Measurements from ENCODE around the gene CCDC184. TPM values are rescaled to one million over a fixed set of nuclear protein-coding genes. Genes with fewer than 3 reads are reported as not detected.

CCDC184 gene
- total RNA-seq, 1 experiment from 2014 or later: 0.74 TPM

DNA sequence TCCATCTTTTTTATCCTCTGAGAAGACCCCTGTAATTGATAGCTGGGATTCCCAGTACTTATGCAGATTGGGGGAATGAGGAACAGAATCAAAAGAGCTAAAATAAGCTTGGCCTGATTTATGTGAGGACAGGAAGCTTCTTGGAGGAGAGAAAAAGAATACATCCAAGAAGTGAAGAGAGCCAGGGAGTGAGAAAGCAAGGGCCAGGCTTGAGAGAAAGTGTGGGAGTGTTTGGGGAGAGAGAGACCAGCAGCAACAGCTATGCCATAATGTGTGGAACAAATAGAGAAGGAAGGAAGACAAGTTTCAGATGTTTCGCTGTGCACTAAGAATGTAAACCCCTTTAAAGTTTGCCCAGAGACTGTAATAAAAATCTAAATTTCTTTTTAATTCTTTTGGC is 4.0 kb upstream of the CCDC184 start:
- ChIA-PET POLR2A (no interaction called here), CTCF (no interaction called here)
- Histone ChIP-seq H3K27ac (ENCODE audit: low read length) (no peak overlapping the region), H3K27me3 (ENCODE audit: control insufficient read depth, insufficient read depth, low read length) (peaks cover 35% of the 10 kb centered on the region), H3K4me1 (ENCODE audit: control insufficient read depth, insufficient read depth, low read length) (peaks cover 5% of the 10 kb centered on the region; the same call in 1 of the 2 replicates), H3K4me3 (ENCODE audit: low read depth in 2 of 2, low read length in 2 of 2) (no peak overlapping the region), H3K36me3 (ENCODE audit: control insufficient read depth, insufficient read depth, low read length) (no peaks in the 10 kb centered on the region), H3K9me3 (ENCODE audit: control insufficient read depth, insufficient read depth, low read depth, low read length) (no peaks in the 10 kb centered on the region)
- ATAC-seq: no peak
- TF ChIP-seq TCF7L2 (IDR thresholded peaks at IDR 0.05; ENCODE audit: low read depth, low read length) (no peak), POLR2AphosphoS5 (IDR thresholded peaks at IDR 0.05; ENCODE audit: low read depth, low read length) (no peak), SIN3A (IDR thresholded peaks at IDR 0.05; ENCODE audit: borderline replicate concordance, insufficient read depth, low read depth, low read length) (no peak), REST (IDR thresholded peaks at IDR 0.05; ENCODE audit: insufficient read depth in 1 of 2, low read depth in 2 of 2, low read length in 1 of 2) (no peak)
- TF ChIP-seq, protein P1, sequence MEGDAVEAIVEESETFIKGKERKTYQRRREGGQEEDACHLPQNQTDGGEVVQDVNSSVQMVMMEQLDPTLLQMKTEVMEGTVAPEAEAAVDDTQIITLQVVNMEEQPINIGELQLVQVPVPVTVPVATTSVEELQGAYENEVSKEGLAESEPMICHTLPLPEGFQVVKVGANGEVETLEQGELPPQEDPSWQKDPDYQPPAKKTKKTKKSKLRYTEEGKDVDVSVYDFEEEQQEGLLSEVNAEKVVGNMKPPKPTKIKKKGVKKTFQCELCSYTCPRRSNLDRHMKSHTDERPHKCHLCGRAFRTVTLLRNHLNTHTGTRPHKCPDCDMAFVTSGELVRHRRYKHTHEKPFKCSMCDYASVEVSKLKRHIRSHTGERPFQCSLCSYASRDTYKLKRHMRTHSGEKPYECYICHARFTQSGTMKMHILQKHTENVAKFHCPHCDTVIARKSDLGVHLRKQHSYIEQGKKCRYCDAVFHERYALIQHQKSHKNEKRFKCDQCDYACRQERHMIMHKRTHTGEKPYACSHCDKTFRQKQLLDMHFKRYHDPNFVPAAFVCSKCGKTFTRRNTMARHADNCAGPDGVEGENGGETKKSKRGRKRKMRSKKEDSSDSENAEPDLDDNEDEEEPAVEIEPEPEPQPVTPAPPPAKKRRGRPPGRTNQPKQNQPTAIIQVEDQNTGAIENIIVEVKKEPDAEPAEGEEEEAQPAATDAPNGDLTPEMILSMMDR (IDR thresholded peaks at IDR 0.05): no peak
- no peak for DNase-seq (ENCODE audit: low read depth, low spot score)
- in situ Hi-C loops (cut with HindIII; ENCODE audit: low pct_unique_long_range_greater_than_20kb, low sequenced_read_pairs): no loop called here
- no TSS peak for BruUV-seq (replicated peaks)
- intact Hi-C loops (cut with micrococcal nuclease; ENCODE audit: unreplicated experiment): no loop called here

GRCh38 chr12:48180424-48180823 is 3.0 kb upstream of the CCDC184 start:
- ATAC-seq: no peak
- Histone ChIP-seq H3K36me3 (ENCODE audit: control insufficient read depth, insufficient read depth, low read length) (no peaks in the 10 kb centered on the region), H3K27ac (ENCODE audit: low read length) (no peak overlapping the region), H3K4me3 (ENCODE audit: low read depth in 2 of 2, low read length in 2 of 2) (no peak overlapping the region), H3K9me3 (ENCODE audit: control insufficient read depth, insufficient read depth, low read depth, low read length) (no peaks in the 10 kb centered on the region), H3K4me1 (ENCODE audit: control insufficient read depth, insufficient read depth, low read length) (peaks cover 5% of the 10 kb centered on the region; the same call in 1 of the 2 replicates), H3K27me3 (ENCODE audit: control insufficient read depth, insufficient read depth, low read length) (peaks cover 40% of the 10 kb centered on the region)
- intact Hi-C loops (cut with micrococcal nuclease; ENCODE audit: unreplicated experiment) (no loop called here), in situ Hi-C loops (cut with HindIII; ENCODE audit: low pct_unique_long_range_greater_than_20kb, low sequenced_read_pairs) (no loop called here)
- POLR2A ChIA-PET: no interaction called here
- CTCF ChIA-PET: no interaction called here
- no peak for DNase-seq (ENCODE audit: low read depth, low spot score)
- TF ChIP-seq SIN3A (IDR thresholded peaks at IDR 0.05; ENCODE audit: borderline replicate concordance, insufficient read depth, low read depth, low read length): no peak
- no peak for TF ChIP-seq REST (IDR thresholded peaks at IDR 0.05; ENCODE audit: insufficient read depth in 1 of 2, low read depth in 2 of 2, low read length in 1 of 2)
- no peak for TF ChIP-seq TCF7L2 (IDR thresholded peaks at IDR 0.05; ENCODE audit: low read depth, low read length)
- TF ChIP-seq, protein P1 (IDR thresholded peaks at IDR 0.05): no peak
- TF ChIP-seq POLR2AphosphoS5 (IDR thresholded peaks at IDR 0.05; ENCODE audit: low read depth, low read length): no peak
- BruUV-seq (replicated peaks): no TSS peak
